GM19397 (cell line): ENCODE measurements around the gene NKX1-1.
"Not testable (repeated sequence)": the region's sequence is repeated elsewhere in the genome, so short reads cannot be mapped to it uniquely, and the experiment has no call there.

Source experiments
- ATAC-seq: cut with Tn5 transposase; IDR thresholded peaks from one replicate; pipeline ENCODE4 v1.9.1; 2021; ENCODE audit warnings: mild to moderate bottlenecking, moderate library complexity; ENCODE audit not compliant: unreplicated experiment

The NKX1-1 gene

GRCh38 chr4:1375051-1375721 lies 31.1 kb downstream of the NKX1-1 start:
- ATAC-seq, result no peak

- ATAC-seq, result no peak
These were observed 31.6 kb downstream of the NKX1-1 start for GRCh38 chr4:1374706-1375045.

- ATAC-seq, result no peak
These were observed 32.1 kb downstream of the NKX1-1 start for GRCh38 chr4:1373892-1374705.

GRCh38 chr4:1372576-1372975 lies 33.7 kb downstream of the NKX1-1 start:
- not testable (repeated sequence) for ATAC-seq

- ATAC-seq, result no peak
These were observed 34.8 kb downstream of the NKX1-1 start for GRCh38 chr4:1371176-1372165.

- ATAC-seq, result no peak
These were observed 35.7 kb downstream of the NKX1-1 start for GRCh38 chr4:1370321-1371124.

GRCh38 chr4:1369479-1370079 lies 36.7 kb downstream of the NKX1-1 start:
- no peak for ATAC-seq

GRCh38 chr4:1369091-1369450 lies 37.2 kb downstream of the NKX1-1 start:
- ATAC-seq, result no peak

GRCh38 chr4:1368421-1369090 lies 37.7 kb downstream of the NKX1-1 start:
- no peak for ATAC-seq

- ATAC-seq, result no peak
These were observed 38.3 kb downstream of the NKX1-1 start for GRCh38 chr4:1367936-1368289.

GRCh38 chr4:1367230-1367935 lies 38.9 kb downstream of the NKX1-1 start:
- no peak for ATAC-seq

GRCh38 chr4:1366371-1367229 lies 39.6 kb downstream of the NKX1-1 start:
- no peak for ATAC-seq

- no peak for ATAC-seq
These were observed 40.7 kb downstream of the NKX1-1 start for GRCh38 chr4:1365271-1366178.

GRCh38 chr4:1364748-1365147 lies 41.5 kb downstream of the NKX1-1 start:
- ATAC-seq, result no peak

- no peak for ATAC-seq
These were observed 42.0 kb downstream of the NKX1-1 start for GRCh38 chr4:1364217-1364616.

- ATAC-seq, result no peak
These were observed 42.7 kb downstream of the NKX1-1 start for GRCh38 chr4:1363513-1363912.

GRCh38 chr4:1362521-1362920 lies 43.7 kb downstream of the NKX1-1 start:
- ATAC-seq, result no peak
